H1 (cell line): ENCODE results near the gene LNPEP. TPM values are rescaled to one million over a fixed set of nuclear protein-coding genes. Genes with fewer than 3 reads are reported as not detected.

Source experiments
- CTCF ChIA-PET: fragments of 300-600 bp; sonication (Branson Sonifier 250); formaldehyde crosslinking; loops from one replicate; lab custom pipeline; 2021; ENCODE audit not compliant: partially characterized antibody; lab: Charles Lee
- POLR2A ChIA-PET: fragments of 300-600 bp; sonication (Branson Sonifier 250); formaldehyde crosslinking; loops from one replicate; lab custom pipeline; 2021; ENCODE audit warnings: inconsistent platforms; ENCODE audit not compliant: partially characterized antibody; lab: Charles Lee
- DNase-seq, 2 experiments: peaks; one replicate each; pipeline versions ENCODE4 v3.0.0 to v3.0.0-alpha.2; 2010 to 2022; ENCODE audit warnings: low spot score in 2 of 2, low read depth in 1 of 2, mixed read lengths in 1 of 2
- FAIRE-seq: peaks from 2 replicates; lab custom pipeline; 2011; peaks lifted over from hg19 to GRCh38; lab: Jason Lieb, UNC
- H2AFZ ChIP-seq: 2 replicates; pipeline ENCODE4 v1.8.1; 2012; ENCODE audit warnings: low read length, inconsistent platforms
- H2AK5ac ChIP-seq: 2 replicates; pipeline ENCODE4 v1.6.1; 2013; ENCODE audit warnings: low read depth, low read length
- H2BK120ac ChIP-seq: replicated peaks from 2 replicates; pipeline ENCODE3; 2013; ENCODE audit warnings: low read depth, low read length, inconsistent platforms
- H2BK12ac ChIP-seq: 2 replicates; pipeline ENCODE4 v1.6.1; 2013; ENCODE audit warnings: low read depth, low read length
- H2BK15ac ChIP-seq: 2 replicates; pipeline ENCODE4 v1.6.1; 2013; ENCODE audit warnings: low read length
- H2BK20ac ChIP-seq: 2 replicates; pipeline ENCODE4 v1.6.1; 2013; ENCODE audit warnings: low read length
- H2BK5ac ChIP-seq: 2 replicates; pipeline ENCODE4 v1.6.1; 2013; ENCODE audit warnings: low read depth, low read length
- H3K14ac ChIP-seq: 2 replicates; pipeline ENCODE4 v1.6.1; 2013; ENCODE audit warnings: inconsistent platforms; ENCODE audit not compliant: insufficient read length
- H3K18ac ChIP-seq: 2 replicates; pipeline ENCODE4 v1.6.1; 2013; ENCODE audit warnings: low read length; ENCODE audit errors: extremely low read depth
- H3K23ac ChIP-seq: 2 replicates; pipeline ENCODE4 v1.6.1; 2013; ENCODE audit warnings: inconsistent platforms; ENCODE audit not compliant: insufficient read length
- H3K23me2 ChIP-seq: 2 replicates; pipeline ENCODE4 v1.6.1; 2013; ENCODE audit warnings: low read depth, low read length
- H3K27ac ChIP-seq: 2 replicates; pipeline ENCODE4 v1.6.1; 2011; ENCODE audit warnings: low read depth, low read length, inconsistent platforms
- H3K27me3 ChIP-seq, 4 experiments: replicated peaks in 1 of 4; 1 replicate in 1 of 4; 2 replicates in 3 of 4; pipeline versions ENCODE4 v1.6.1 to v1.8.1; 2011 to 2013; ENCODE audit warnings: low read length in 3 of 4, mild to moderate bottlenecking in 3 of 4, inconsistent platforms in 2 of 4, mixed read lengths in 2 of 4, moderate library complexity in 1 of 4; ENCODE audit not compliant: control insufficient read depth in 3 of 4, insufficient read depth in 3 of 4; ENCODE audit errors: extremely low read depth in 1 of 4
- H3K36me3 ChIP-seq, 4 experiments: 2 replicates each; pipeline versions ENCODE4 v1.6.1 to v1.8.1; 2011 to 2013; ENCODE audit warnings: mild to moderate bottlenecking in 4 of 4, low read length in 3 of 4, moderate library complexity in 2 of 4, control low read depth in 1 of 4, inconsistent platforms in 1 of 4; ENCODE audit not compliant: insufficient read depth in 4 of 4, control insufficient read depth in 2 of 4
- H3K4ac ChIP-seq: replicated peaks from 2 replicates; pipeline ENCODE3; 2013; ENCODE audit warnings: low read length, low read depth, mixed read lengths, inconsistent platforms; ENCODE audit not compliant: insufficient read length
- H3K4me1 ChIP-seq, 4 experiments: replicated peaks in 1 of 4; 1 replicate in 1 of 4; 2 replicates in 3 of 4; pipeline versions ENCODE4 v1.6.1 to v1.8.1; 2011 to 2013; ENCODE audit warnings: low read length in 3 of 4, inconsistent platforms in 2 of 4, mixed read lengths in 1 of 4; ENCODE audit not compliant: insufficient read depth in 4 of 4, control insufficient read depth in 3 of 4
- H3K4me2 ChIP-seq, 2 experiments: 2 replicates each; pipeline versions ENCODE4 v1.6.1 to v1.8.1; 2011 to 2013; ENCODE audit warnings: low read depth in 2 of 2, low read length in 2 of 2, control low read depth in 1 of 2, inconsistent platforms in 1 of 2, mild to moderate bottlenecking in 1 of 2; ENCODE audit not compliant: insufficient read depth in 1 of 2
- H3K4me3 ChIP-seq, 4 experiments: fragments of 200-600, 300-600 bp in 1 of 4; sonication (generic), shearing (Covaris generic), sonication (Bioruptor Twin) in 1 of 4; 2 replicates each; pipeline versions ENCODE4 v1.5.1 to v1.8.1; 2011 to 2016; ENCODE audit warnings: low read length in 4 of 4, low read depth in 3 of 4, control low read depth in 2 of 4, inconsistent platforms in 2 of 4, mild to moderate bottlenecking in 2 of 4, mixed read lengths in 1 of 4, moderate library complexity in 1 of 4; ENCODE audit not compliant: insufficient read depth in 2 of 4; ENCODE audit errors: extremely low read depth in 1 of 4
- H3K56ac ChIP-seq: replicated peaks from 2 replicates; pipeline ENCODE3; 2013; ENCODE audit warnings: low read depth, mild to moderate bottlenecking, mixed read lengths, low read length, inconsistent platforms; ENCODE audit not compliant: insufficient read length
- H3K79me1 ChIP-seq: 2 replicates; pipeline ENCODE4 v1.6.1; 2013; ENCODE audit warnings: low read depth, low read length, control low read depth
- H3K79me2 ChIP-seq, 2 experiments: 2 replicates each; pipeline versions ENCODE4 v1.6.1 to v1.8.1; 2012 to 2013; ENCODE audit warnings: low read length in 2 of 2, mild to moderate bottlenecking in 2 of 2, inconsistent platforms in 1 of 2; ENCODE audit not compliant: insufficient read depth in 2 of 2, control insufficient read depth in 1 of 2
- H3K9ac ChIP-seq, 4 experiments: replicated peaks in 1 of 4; 1 replicate in 1 of 4; 2 replicates in 3 of 4; pipeline versions ENCODE4 v1.6.1 to v1.8.1; 2011 to 2013; ENCODE audit warnings: low read depth in 3 of 4, low read length in 3 of 4, control low read depth in 2 of 4, mild to moderate bottlenecking in 2 of 4, moderate library complexity in 2 of 4, inconsistent platforms in 1 of 4; ENCODE audit errors: extremely low read depth in 1 of 4
- H3K9me3 ChIP-seq, 2 experiments: 2 replicates each; pipeline versions ENCODE4 v1.6.1 to v1.8.1; 2012 to 2013; ENCODE audit warnings: mild to moderate bottlenecking in 2 of 2, moderate library complexity in 2 of 2, control low read depth in 1 of 2, inconsistent platforms in 1 of 2, low read depth in 1 of 2, low read length in 1 of 2, mixed read lengths in 1 of 2; ENCODE audit not compliant: insufficient read depth in 2 of 2
- H4K20me1 ChIP-seq, 2 experiments: replicated peaks in 1 of 2; 2 replicates each; pipeline versions ENCODE3 to v1.8.1; 2011 to 2013; ENCODE audit warnings: inconsistent platforms in 2 of 2, low read length in 2 of 2, mild to moderate bottlenecking in 1 of 2; ENCODE audit not compliant: insufficient read depth in 2 of 2, control insufficient read depth in 1 of 2
- H4K5ac ChIP-seq: 2 replicates; pipeline ENCODE4 v1.6.1; 2013; ENCODE audit warnings: low read length, low read depth, mixed read lengths, inconsistent platforms; ENCODE audit not compliant: insufficient read length
- H4K8ac ChIP-seq: 2 replicates; pipeline ENCODE4 v1.8.0; 2013; ENCODE audit warnings: mild to moderate bottlenecking, moderate library complexity, low read length, inconsistent platforms; ENCODE audit not compliant: insufficient read depth; ENCODE audit errors: extremely low read depth
- H4K91ac ChIP-seq: replicated peaks from 2 replicates; pipeline ENCODE3; 2013; ENCODE audit warnings: low read length, mixed read lengths, inconsistent platforms; ENCODE audit not compliant: insufficient read length
- GTF2F1 ChIP-seq: IDR thresholded peaks from 2 replicates; pipeline ENCODE4 v1.6.1; 2012; ENCODE audit warnings: low read depth, low read length, improper control_type of control experiment, borderline replicate concordance
- POLR2AphosphoS5 ChIP-seq: IDR thresholded peaks from 2 replicates; pipeline ENCODE4 v1.6.1; 2011; ENCODE audit warnings: low read depth, low read length
- SAP30 ChIP-seq: fragments of 300-600 bp; sonication (generic); IDR thresholded peaks from 2 replicates; pipeline ENCODE4 v1.7.1; 2012; ENCODE audit warnings: low read length, moderate library complexity, mild to moderate bottlenecking, inconsistent platforms; ENCODE audit not compliant: insufficient read depth, insufficient replicate concordance
- SUZ12 ChIP-seq: fragments of 200-600 bp; sonication (generic); IDR thresholded peaks from 2 replicates; pipeline ENCODE4 v1.6.1; 2012; ENCODE audit warnings: mild to moderate bottlenecking, inconsistent platforms, low read length, moderate library complexity, mixed read lengths
- TBP ChIP-seq: IDR thresholded peaks from 2 replicates; pipeline ENCODE4 v1.6.1; 2011; ENCODE audit warnings: low read depth, low read length, improper control_type of control experiment
- USF2 ChIP-seq: IDR thresholded peaks from 2 replicates; pipeline ENCODE4 v1.6.1; 2011; ENCODE audit warnings: low read length, improper control_type of control experiment
- WGBS, 2 experiments: shearing (Covaris generic) in 1 of 2; methylation state at CpG; one replicate each; pipeline versions ENCODE4 v1.1.6 to v1.1.7; 2013 to 2015; ENCODE audit warnings: low lambda C conversion rate in 2 of 2, mixed read lengths in 2 of 2, inconsistent platforms in 1 of 2, low coverage in 1 of 2, missing lambda C conversion rate in 1 of 2; ENCODE audit not compliant: insufficient replicate concordance in 2 of 2, insufficient coverage in 1 of 2, insufficient read length in 1 of 2; ENCODE audit errors: extremely low coverage in 1 of 2, missing lambda C conversion rate in 1 of 2; 5-methylcytosine and 5-hydroxymethylcytosine counted together
- polyA plus RNA-seq, 7 experiments: library from polyadenylated mRNA; depleted of rRNA in 3 of 7; stranded (reverse) in 5 of 7; unstranded in 2 of 7; fragments of >200 nt in 5 of 7; fragments of 200-250 nt in 2 of 7; gene quantifications; 1 replicate in 5 of 7; 2 replicates in 1 of 7; 4 replicates in 1 of 7; pipeline versions ENCODE4 v1.2.1 to v1.2.3, GENCODE V29; 2011 to 2013; ENCODE audit warnings: missing spikeins in 2 of 7, mixed read lengths in 2 of 7
- total RNA-seq: library from RNA; stranded (reverse); fragmentation: NEBNext Ultra II Directional; extraction: Animal tissue kit (Norgen Biotek cat#: 25700); gene quantifications from 2 replicates; pipeline ENCODE4 v1.2.1, GENCODE V29; 2021

The LNPEP gene
- total and polyA plus RNA-seq, 2 of the 8 experiments (the other 6 are each of a cell fraction or from before 2014, with no cell fraction given), result 1.8 to 4.5 TPM

DNA sequence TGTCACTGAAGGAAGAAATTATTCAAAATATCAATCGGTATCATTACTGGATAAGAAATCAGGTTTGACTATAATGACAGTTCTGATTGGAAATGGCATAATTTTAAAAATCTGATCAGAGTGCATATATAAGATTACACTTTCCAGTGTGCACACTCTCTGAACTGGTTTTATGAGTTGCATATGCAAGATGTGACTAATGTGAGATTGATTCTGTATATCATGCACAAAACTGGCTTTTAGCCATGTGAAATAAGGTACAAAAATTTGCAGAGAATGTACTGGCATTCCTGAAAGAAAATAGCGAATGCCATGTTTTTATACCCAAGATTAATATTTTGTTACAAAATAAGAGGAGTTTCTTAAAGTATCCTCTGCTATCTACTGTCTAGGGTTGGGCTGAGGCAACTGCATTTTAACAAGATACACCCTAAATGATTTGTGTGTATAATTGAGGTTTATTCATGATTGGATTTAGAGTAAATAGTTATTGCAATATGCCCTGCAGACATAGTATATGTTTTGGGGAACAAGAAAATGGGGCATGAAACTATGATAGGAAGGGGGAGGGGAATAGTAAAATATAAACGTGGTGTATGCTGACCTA, 70.7 kb downstream of the LNPEP start:
- Histone ChIP-seq H2BK12ac (no peak overlapping the region), H3K79me1 (no peaks in the 10 kb centered on the region), H2AFZ (no peak overlapping the region), H3K56ac (no peak overlapping the region), H3K36me3 (no peaks in the 10 kb centered on the region), H2AK5ac (no peak overlapping the region), H2BK5ac (no peak overlapping the region), H3K27ac (no peak overlapping the region), H3K14ac (no peak overlapping the region), H4K5ac (no peak overlapping the region), H2BK20ac (no peak overlapping the region), H3K27me3 (no peaks in the 10 kb centered on the region), H3K4ac (no peak overlapping the region), H3K23me2 (no peaks in the 10 kb centered on the region; the same call in 1 of the 2 replicates), H3K4me3 (no peak overlapping the region), H3K23ac (no peak overlapping the region), H3K9ac (no peak overlapping the region), H3K79me2 (no peaks in the 10 kb centered on the region), H4K20me1 (no peaks in the 10 kb centered on the region), H2BK15ac (no peak overlapping the region), H4K8ac (no peak overlapping the region), H3K18ac (no peak overlapping the region), H4K91ac (no peak overlapping the region), H3K4me1 (0 out of 7 replicates have a peak, but pooled peaks cover 0 to 4% (median 0%) of the 10 kb centered on the region in 4 experiments), H3K4me2 (no peak overlapping the region), H3K9me3 (no peaks in the 10 kb centered on the region), H2BK120ac (no peak overlapping the region)
- FAIRE-seq (no peak), DNase-seq (no peak)
- ChIA-PET CTCF (no interaction called here), POLR2A (no interaction called here)
- TF ChIP-seq TBP (no peak), GTF2F1 (no peak), SAP30 (no peak), SUZ12 (no peak), POLR2AphosphoS5 (no peak), USF2 (no peak)
- WGBS, 2 experiments, result 65% methylated on average over 3 of the region's 3 CpGs; no CpG with 5 or more reads in 1 of the 2 experiments
